ENCODE data around the gene SRSF6.
"Not testable (repeated sequence)": the region's sequence is repeated elsewhere in the genome, so short reads cannot be mapped to it uniquely, and the experiment has no call there.

Gene SRSF6

DNA sequence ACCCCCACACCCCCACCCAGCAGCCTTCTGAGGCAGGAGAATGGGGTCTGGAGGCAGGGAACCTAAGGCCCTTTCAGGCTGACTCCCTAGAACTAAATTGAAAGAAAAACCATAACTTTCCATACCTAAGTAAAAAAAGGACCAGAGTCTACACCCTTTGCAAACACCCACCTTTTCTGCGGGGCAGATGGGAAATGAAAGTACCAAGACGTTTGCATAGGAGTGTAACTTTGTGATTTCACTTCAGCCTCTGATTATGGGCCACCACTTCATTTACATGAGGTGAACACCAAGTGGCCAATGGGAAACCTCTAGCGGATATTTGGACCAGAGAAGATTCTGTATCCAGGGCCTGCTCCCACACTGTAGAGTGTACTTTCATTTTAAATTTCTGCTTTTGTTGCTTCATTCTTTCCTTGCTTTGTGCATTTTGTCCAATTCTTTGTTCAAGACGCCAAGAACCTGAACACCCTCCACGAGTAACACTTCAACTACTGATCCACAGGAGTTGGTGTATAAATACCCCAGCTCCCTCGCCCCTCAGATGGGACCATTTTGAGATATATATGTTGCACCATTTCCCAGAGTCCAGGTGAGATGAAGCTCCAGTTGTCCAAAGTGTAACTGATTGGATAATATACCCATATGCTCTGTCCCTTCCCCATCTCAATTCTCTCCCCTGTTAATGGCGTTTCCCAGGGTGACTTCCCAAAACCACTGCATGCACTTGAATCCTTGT lies 18.9 kb upstream of the SRSF6 start:
- no peak for DNase-seq (ENCODE audit: low read depth)
- no peak for TF ChIP-seq CTCF (IDR thresholded peaks at IDR 0.05; ENCODE audit: control insufficient read depth, extremely low read depth, insufficient read depth)
- no peak overlapping the region for H3K4me3 ChIP-seq (ENCODE audit: low read depth, low read length)

DNA sequence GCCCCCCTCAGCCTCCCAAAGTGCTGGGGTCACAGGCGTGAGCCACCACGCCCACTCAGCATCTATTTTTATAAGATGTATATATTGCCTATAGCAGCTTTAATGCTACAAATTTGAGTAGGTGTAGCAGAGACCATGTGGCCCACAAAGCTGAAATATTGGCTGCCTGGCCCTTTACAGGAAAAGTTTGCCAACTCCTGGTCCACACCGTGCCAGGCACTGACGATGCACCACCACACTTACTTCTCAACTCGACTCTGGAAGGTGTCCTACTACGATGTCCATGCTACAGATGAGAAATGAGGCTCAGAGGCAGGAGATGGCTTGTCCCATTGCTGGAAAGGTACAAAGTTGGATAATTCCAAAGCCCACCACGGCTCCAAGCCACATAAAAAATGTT lies 17.2 kb upstream of the SRSF6 start:
- no peak for DNase-seq (ENCODE audit: low read depth)
- TF ChIP-seq CTCF (IDR thresholded peaks at IDR 0.05; ENCODE audit: control insufficient read depth, extremely low read depth, insufficient read depth), result no peak
- no peak overlapping the region for H3K4me3 ChIP-seq (ENCODE audit: low read depth, low read length)

DNA sequence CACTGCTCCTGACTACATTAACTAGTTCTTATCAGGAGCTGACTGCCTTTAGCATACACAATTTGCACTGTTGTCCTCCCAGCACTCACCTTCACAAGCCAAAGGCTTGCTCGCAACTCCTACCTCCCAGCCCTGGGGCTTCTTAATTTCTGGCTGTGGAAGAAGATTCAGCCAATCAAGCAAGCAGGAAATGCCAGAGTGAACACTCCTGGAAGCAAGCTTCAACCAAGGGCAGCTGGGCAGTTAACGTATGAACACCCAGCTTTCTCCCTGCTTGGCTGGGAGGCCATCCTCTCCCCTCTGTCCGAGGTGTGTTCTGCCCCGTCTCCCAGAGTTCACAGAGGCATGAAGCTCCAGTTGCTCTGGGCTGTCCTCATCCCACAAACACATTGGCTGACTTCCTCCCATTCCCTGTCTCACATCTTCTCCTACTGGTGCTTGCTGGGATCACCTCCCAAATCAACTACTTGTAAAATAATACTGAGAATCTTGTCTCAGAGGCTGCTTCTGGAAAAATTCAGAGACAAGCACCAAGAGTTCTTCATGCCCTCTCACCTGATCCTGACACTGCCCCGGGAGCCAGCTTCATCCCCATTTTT lies 15.3 kb upstream of the SRSF6 start:
- no peak for DNase-seq (ENCODE audit: low read depth)
- TF ChIP-seq CTCF (IDR thresholded peaks at IDR 0.05; ENCODE audit: control insufficient read depth, extremely low read depth, insufficient read depth), result peak; percentile 13; the same call in 1 of the 2 replicates
- no peak overlapping the region for H3K4me3 ChIP-seq (ENCODE audit: low read depth, low read length)

GRCh38 chr20:43444107-43444506 lies 13.6 kb upstream of the SRSF6 start:
- no peak for TF ChIP-seq CTCF (IDR thresholded peaks at IDR 0.05; ENCODE audit: control insufficient read depth, extremely low read depth, insufficient read depth)
- no peak overlapping the region for H3K4me3 ChIP-seq (ENCODE audit: low read depth, low read length)
- no peak for DNase-seq (ENCODE audit: low read depth)

GRCh38 chr20:43446361-43446879 lies 11.3 kb upstream of the SRSF6 start:
- no peak for TF ChIP-seq CTCF (IDR thresholded peaks at IDR 0.05; ENCODE audit: control insufficient read depth, extremely low read depth, insufficient read depth)
- H3K4me3 ChIP-seq (ENCODE audit: low read depth, low read length), result no peak overlapping the region
- DNase-seq (ENCODE audit: low read depth), result no peak

GRCh38 chr20:43448431-43448747 lies 9.3 kb upstream of the SRSF6 start:
- not testable (repeated sequence) for DNase-seq (ENCODE audit: low read depth); H3K4me3 ChIP-seq (ENCODE audit: low read depth, low read length)

DNA sequence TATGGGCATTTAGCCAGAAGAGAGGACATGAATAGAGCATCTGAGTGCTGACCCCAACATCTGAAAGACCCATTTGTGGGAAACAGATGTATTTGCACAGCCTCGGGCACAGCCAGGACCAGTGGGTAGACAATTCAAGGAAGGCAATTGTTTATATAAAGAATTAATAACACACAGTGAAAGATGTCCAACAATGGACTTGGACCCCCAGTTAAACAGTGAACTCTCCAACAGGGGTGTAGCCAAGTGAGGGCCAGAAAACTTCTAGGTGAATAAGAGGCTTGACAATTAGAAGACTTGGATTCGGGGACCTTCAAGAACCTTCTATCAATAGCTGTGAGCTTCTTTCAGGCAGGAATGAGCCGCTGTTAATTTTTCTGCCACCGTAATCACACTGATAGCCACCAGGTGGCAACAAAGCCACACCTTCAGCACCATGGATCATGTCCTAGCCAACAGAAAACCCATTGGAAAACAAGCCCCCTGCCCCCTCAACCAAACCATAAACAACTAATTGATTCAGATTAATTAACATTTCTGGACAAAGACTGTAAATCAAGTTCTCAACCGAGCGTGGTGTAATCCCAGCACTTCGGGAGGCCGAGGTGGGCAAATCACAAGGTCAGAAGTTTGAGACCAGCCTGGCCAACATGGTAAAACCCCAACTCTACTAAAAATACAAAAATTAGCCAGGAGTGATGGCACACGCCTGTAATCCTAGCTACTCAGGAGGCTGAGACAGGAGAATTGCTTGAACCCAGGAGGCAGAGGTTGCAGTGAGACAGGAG lies 8.8 kb upstream of the SRSF6 start:
- no peak for DNase-seq (ENCODE audit: low read depth)
- H3K4me3 ChIP-seq (ENCODE audit: low read depth, low read length), result no peak overlapping the region
- peak; percentile 88 for TF ChIP-seq CTCF (IDR thresholded peaks at IDR 0.05; ENCODE audit: control insufficient read depth, extremely low read depth, insufficient read depth)
